Transverse colon (tissue), 4 donors: ENCODE data around the gene PCLO. TPM values are rescaled to one million over a fixed set of nuclear protein-coding genes. Genes with fewer than 3 reads are reported as not detected.

Source experiments
- DNase-seq: peaks from one replicate; pipeline ENCODE4 v3.0.0-alpha.2; 2019
- H3K27ac ChIP-seq, 4 donors: fragments of 200-600 bp; sonication (generic); 2 replicates each; pipeline ENCODE4 v1.5.1; 2016 to 2018; ENCODE audit warnings: inconsistent platforms in 4 of 4
- H3K27me3 ChIP-seq: fragments of 200-600 bp; sonication (generic); 2 replicates; pipeline ENCODE4 v1.5.1; 2017; ENCODE audit warnings: inconsistent platforms
- H3K36me3 ChIP-seq, 4 donors: fragments of 200-600 bp; sonication (generic); 2 replicates each; pipeline ENCODE4 v1.5.1; 2017 to 2019; ENCODE audit warnings: inconsistent platforms in 4 of 4
- H3K4me1 ChIP-seq, 4 donors: fragments of 200-600 bp; sonication (generic); 2 replicates each; pipeline ENCODE4 v1.5.1; 2017 to 2020; ENCODE audit warnings: inconsistent platforms in 4 of 4
- H3K4me3 ChIP-seq, 4 donors: fragments of 200-600 bp; sonication (generic); 1 replicate in 1 of 4; 2 replicates in 3 of 4; pipeline versions ENCODE4 v1.5.1 to v1.6.1; 2017 to 2019; ENCODE audit warnings: inconsistent platforms in 4 of 4
- H3K9me3 ChIP-seq, 2 donors: fragments of 200-600 bp; sonication (generic); 2 replicates each; pipeline ENCODE4 v1.5.1; 2017 to 2019; ENCODE audit warnings: inconsistent platforms in 2 of 2
- EP300 ChIP-seq: sonication (generic); formaldehyde crosslinking; IDR thresholded peaks from one replicate; pipeline ENCODE4 v1.6.1; 2017; ENCODE audit warnings: antibody characterized with exemption, low read depth
- POLR2A ChIP-seq: fragments of 450-650 bp; IDR thresholded peaks from one replicate; pipeline ENCODE4 v1.6.1; 2016; ENCODE audit warnings: antibody characterized with exemption, mild to moderate bottlenecking, moderate library complexity
- POLR2AphosphoS5 ChIP-seq, 3 donors: sonication (generic); formaldehyde crosslinking; IDR thresholded peaks; one replicate each; pipeline ENCODE4 v1.6.1; 2016; ENCODE audit warnings: antibody characterized with exemption in 3 of 3
- WGBS, 2 donors: methylation state at CpG; one replicate each; pipeline ENCODE4 v1.1.5; 2018; ENCODE audit warnings: low coverage in 1 of 2; 5-methylcytosine and 5-hydroxymethylcytosine counted together
- in situ Hi-C, 4 donors: fragments of 200-750 bp; cut with MboI; loops; one replicate each; pipeline versions ENCODE4 v1.15.0 to v1.15.1; 2017; ENCODE audit warnings: low sequenced_read_pairs in 3 of 4, low pct_ligation_motif_present in 1 of 4, low pct_unique_long_range_greater_than_20kb in 1 of 4
- intact Hi-C: fragments of 100-400 bp; cut with DNase I; formaldehyde crosslinking; loops from one replicate; pipeline ENCODE4 v1.15.1; 2023; ENCODE audit warnings: low total_unique reads
- total RNA-seq, 4 donors: library from RNA; depleted of rRNA; stranded (reverse); fragments of >200 nt; gene quantifications; one replicate each; pipeline ENCODE4 v1.1.0, GENCODE V29; 2016
- TF ChIP-seq, protein P1 (sequence below), 5 experiments: fragments of 200-600 bp in 3 of 5; fragments of 450-650 bp in 2 of 5; sonication (generic) in 3 of 5; IDR thresholded peaks; 1 replicate in 2 of 5; 2 replicates in 3 of 5; pipeline ENCODE4 v1.5.1; 2016 to 2017; ENCODE audit warnings: antibody characterized with exemption in 5 of 5, inconsistent platforms in 3 of 5, mild to moderate bottlenecking in 2 of 5, moderate library complexity in 1 of 5

Gene PCLO
- total RNA-seq, 4 donors from 2014 or later = 9.8 to 39.8 (median 16.2) TPM

GRCh38 chr7:83159731-83160130, 3.0 kb downstream of the PCLO start:
- H3K9me3 ChIP-seq = no peaks in the 10 kb centered on the region
- peaks cover 0 to 20% (median 5%) of the 10 kb centered on the region in 4 donors for H3K4me1 ChIP-seq
- H3K27me3 ChIP-seq = no peaks in the 10 kb centered on the region
- 94 to 96% methylated on average over 2 of the region's 2 CpGs for WGBS, 2 donors
- no peak for DNase-seq
- TF ChIP-seq EP300 (no peak), POLR2A (no peak), POLR2AphosphoS5 (IDR thresholded peaks at IDR 0.05) (no peak)
- TF ChIP-seq, protein P1, sequence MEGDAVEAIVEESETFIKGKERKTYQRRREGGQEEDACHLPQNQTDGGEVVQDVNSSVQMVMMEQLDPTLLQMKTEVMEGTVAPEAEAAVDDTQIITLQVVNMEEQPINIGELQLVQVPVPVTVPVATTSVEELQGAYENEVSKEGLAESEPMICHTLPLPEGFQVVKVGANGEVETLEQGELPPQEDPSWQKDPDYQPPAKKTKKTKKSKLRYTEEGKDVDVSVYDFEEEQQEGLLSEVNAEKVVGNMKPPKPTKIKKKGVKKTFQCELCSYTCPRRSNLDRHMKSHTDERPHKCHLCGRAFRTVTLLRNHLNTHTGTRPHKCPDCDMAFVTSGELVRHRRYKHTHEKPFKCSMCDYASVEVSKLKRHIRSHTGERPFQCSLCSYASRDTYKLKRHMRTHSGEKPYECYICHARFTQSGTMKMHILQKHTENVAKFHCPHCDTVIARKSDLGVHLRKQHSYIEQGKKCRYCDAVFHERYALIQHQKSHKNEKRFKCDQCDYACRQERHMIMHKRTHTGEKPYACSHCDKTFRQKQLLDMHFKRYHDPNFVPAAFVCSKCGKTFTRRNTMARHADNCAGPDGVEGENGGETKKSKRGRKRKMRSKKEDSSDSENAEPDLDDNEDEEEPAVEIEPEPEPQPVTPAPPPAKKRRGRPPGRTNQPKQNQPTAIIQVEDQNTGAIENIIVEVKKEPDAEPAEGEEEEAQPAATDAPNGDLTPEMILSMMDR (IDR thresholded peaks at IDR 0.05) = no peak
- no peaks in the 10 kb centered on the region for H3K36me3 ChIP-seq
- intact Hi-C loops = no loop called here
- H3K4me3 ChIP-seq = no peak overlapping the region
- in situ Hi-C loops = no loop called here
- no peak overlapping the region for H3K27ac ChIP-seq

DNA sequence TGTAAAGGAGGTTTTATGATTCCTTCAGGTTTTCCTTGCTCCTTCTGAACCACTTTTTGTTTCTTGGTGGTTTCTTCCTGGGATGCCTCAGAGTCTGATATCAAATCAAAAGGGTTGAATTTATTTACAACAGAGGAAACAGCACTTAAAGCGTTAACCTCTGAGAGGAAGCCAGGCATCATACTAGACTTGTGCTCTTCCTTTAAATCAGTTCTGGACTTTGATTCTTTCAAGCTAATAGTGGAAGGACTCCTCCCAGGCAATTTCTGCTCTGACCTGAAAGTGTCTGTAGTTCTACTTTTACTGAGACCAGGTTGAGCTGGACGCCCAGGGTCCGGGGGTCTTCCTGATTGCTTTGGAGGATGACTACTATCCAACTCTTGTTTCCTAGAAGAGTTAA, 6.7 kb downstream of the PCLO start:
- intact Hi-C loops = no loop called here
- 36 to 50% methylated on average over 3 of the region's 3 CpGs for WGBS, 2 donors
- H3K9me3 ChIP-seq = no peaks in the 10 kb centered on the region
- no peaks in the 10 kb centered on the region for H3K36me3 ChIP-seq
- H3K4me3 ChIP-seq = no peak overlapping the region
- in situ Hi-C loops = no loop called here
- TF ChIP-seq EP300 (no peak), POLR2A (no peak), POLR2AphosphoS5 (IDR thresholded peaks at IDR 0.05) (no peak)
- TF ChIP-seq, protein P1 (IDR thresholded peaks at IDR 0.05) = no peak
- DNase-seq = no peak
- H3K27me3 ChIP-seq = no peaks in the 10 kb centered on the region
- H3K4me1 ChIP-seq = peaks cover 0 to 5% (median 2%) of the 10 kb centered on the region in 4 donors
- no peak overlapping the region for H3K27ac ChIP-seq

DNA sequence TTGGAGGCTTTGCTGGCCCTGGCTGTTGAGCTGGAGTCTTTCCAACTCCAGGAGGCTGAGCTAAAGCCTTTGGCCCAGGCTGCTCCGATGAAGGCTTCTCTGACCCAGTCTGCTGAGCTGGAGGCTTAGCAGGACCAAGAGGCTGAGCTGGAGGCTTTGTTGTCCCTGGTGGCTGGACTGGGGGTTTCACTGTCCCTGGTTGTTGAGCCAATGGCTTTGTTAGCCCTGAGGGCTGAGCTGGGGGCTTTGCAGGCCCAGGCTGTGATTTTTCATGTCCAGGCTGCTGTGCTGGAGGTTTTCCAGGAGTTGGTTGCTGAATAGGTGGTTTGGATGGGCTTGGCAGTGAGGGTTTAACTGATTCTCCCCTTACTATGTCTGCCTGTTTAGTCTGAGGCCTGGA, 7.3 kb downstream of the PCLO start:
- no peak overlapping the region for H3K27ac ChIP-seq
- DNase-seq = no peak
- no peaks in the 10 kb centered on the region for H3K27me3 ChIP-seq
- TF ChIP-seq POLR2AphosphoS5 (IDR thresholded peaks at IDR 0.05) (no peak), POLR2A (no peak), EP300 (no peak)
- TF ChIP-seq, protein P1 (IDR thresholded peaks at IDR 0.05) = no peak
- in situ Hi-C loops = no loop called here
- no peaks in the 10 kb centered on the region for H3K36me3 ChIP-seq
- no CpG with 5 or more reads among the region's 1 CpG for WGBS, 2 donors
- intact Hi-C loops = no loop called here
- no peaks in the 10 kb centered on the region for H3K9me3 ChIP-seq
- peaks cover 0 to 5% (median 2%) of the 10 kb centered on the region in 4 donors for H3K4me1 ChIP-seq
- no peak overlapping the region for H3K4me3 ChIP-seq

GRCh38 chr7:83153419-83153818, 9.3 kb downstream of the PCLO start:
- Histone ChIP-seq H3K4me3 (no peak overlapping the region), H3K9me3 (no peaks in the 10 kb centered on the region), H3K36me3 (no peaks in the 10 kb centered on the region), H3K4me1 (peaks cover 0 to 5% (median 2%) of the 10 kb centered on the region in 4 donors), H3K27me3 (no peaks in the 10 kb centered on the region), H3K27ac (no peak overlapping the region)
- in situ Hi-C loops = no loop called here
- 34 to 54% methylated on average over 1 of the region's 1 CpG for WGBS, 2 donors
- TF ChIP-seq, protein P1 (IDR thresholded peaks at IDR 0.05) = no peak
- no peak for TF ChIP-seq POLR2AphosphoS5 (IDR thresholded peaks at IDR 0.05)
- TF ChIP-seq EP300 = no peak
- no peak for TF ChIP-seq POLR2A
- intact Hi-C loops = no loop called here
- no peak for DNase-seq
